ENCODE data around the gene OSTF1.

- no peak for TF ChIP-seq CTCF (IDR thresholded peaks at IDR 0.05; ENCODE audit: extremely low read depth in 1 of 2, insufficient read depth in 1 of 2, low read depth in 1 of 2, low read length in 2 of 2)
- TF ChIP-seq JUN (IDR thresholded peaks at IDR 0.05; ENCODE audit: borderline replicate concordance, insufficient read depth, insufficient read length, low read depth) = peak; percentile 22
Observed at GRCh38 chr9:75167281-75167680, 79.0 kb downstream of the OSTF1 start.
